Measurements from ENCODE around the gene BHLHA9. TPM values are rescaled to one million over a fixed set of nuclear protein-coding genes. Genes with fewer than 3 reads are reported as not detected.

BHLHA9 gene
- total RNA-seq, 6 experiments from 2014 or later: not detected

- DNase-seq: no peak
- Mint-ChIP-seq H3K4me3 (peak overlapping the region; percentile 87), H3K27ac (peak overlapping the region; percentile 67), H3K36me3 (ENCODE audit: low read depth) (no peaks in the 10 kb centered on the region), H3K9me3 (no peaks in the 10 kb centered on the region), H3K27me3 (ENCODE audit: insufficient read depth) (peaks cover 15% of the 10 kb centered on the region), H3K4me1 (ENCODE audit: low read depth) (peaks cover 12% of the 10 kb centered on the region)
- no peak for TF ChIP-seq CTCF (IDR thresholded peaks at IDR 0.05)
These were observed 2.7 kb upstream of the BHLHA9 start for GRCh38 chr17:1267471-1267943.

GRCh38 chr17:1271030-1271423 is 783 bp downstream of the BHLHA9 start:
- no peak overlapping the region for H3K4me3 Mint-ChIP-seq
- no peak for TF ChIP-seq CTCF (IDR thresholded peaks at IDR 0.05)
- peaks cover 20% of the 10 kb centered on the region for H3K27me3 Mint-ChIP-seq (ENCODE audit: insufficient read depth)
- DNase-seq: no peak
- no peaks in the 10 kb centered on the region for H3K9me3 Mint-ChIP-seq
- H3K36me3 Mint-ChIP-seq (ENCODE audit: low read depth): no peaks in the 10 kb centered on the region
- peaks cover 12% of the 10 kb centered on the region for H3K4me1 Mint-ChIP-seq (ENCODE audit: low read depth)
- H3K27ac Mint-ChIP-seq: no peak overlapping the region

- TF ChIP-seq CTCF (IDR thresholded peaks at IDR 0.05): no peak
- no peaks in the 10 kb centered on the region for H3K36me3 Mint-ChIP-seq (ENCODE audit: low read depth)
- DNase-seq: no peak
- H3K27me3 Mint-ChIP-seq (ENCODE audit: insufficient read depth): peaks cover 20% of the 10 kb centered on the region
- H3K9me3 Mint-ChIP-seq: no peaks in the 10 kb centered on the region
- peaks cover 12% of the 10 kb centered on the region for H3K4me1 Mint-ChIP-seq (ENCODE audit: low read depth)
- no peak overlapping the region for H3K27ac Mint-ChIP-seq
- H3K4me3 Mint-ChIP-seq: no peak overlapping the region
These were observed 1.2 kb downstream of the BHLHA9 start for GRCh38 chr17:1271441-1271840.

GRCh38 chr17:1272701-1273100 is 2.5 kb downstream of the BHLHA9 start:
- no peak for TF ChIP-seq CTCF (IDR thresholded peaks at IDR 0.05)
- Mint-ChIP-seq H3K4me1 (ENCODE audit: low read depth) (peaks cover 6% of the 10 kb centered on the region), H3K27me3 (ENCODE audit: insufficient read depth) (peaks cover 20% of the 10 kb centered on the region), H3K27ac (no peak overlapping the region), H3K9me3 (no peaks in the 10 kb centered on the region), H3K36me3 (ENCODE audit: low read depth) (no peaks in the 10 kb centered on the region), H3K4me3 (no peak overlapping the region)
- DNase-seq: no peak

GRCh38 chr17:1273492-1274244 is 3.4 kb downstream of the BHLHA9 start:
- Mint-ChIP-seq H3K27ac (no peak overlapping the region), H3K4me1 (ENCODE audit: low read depth) (0 out of 2 replicates have a peak, but pooled peaks cover 5% of the 10 kb centered on the region), H3K27me3 (ENCODE audit: insufficient read depth) (peaks cover 23% of the 10 kb centered on the region), H3K4me3 (no peak overlapping the region), H3K36me3 (ENCODE audit: low read depth) (no peaks in the 10 kb centered on the region), H3K9me3 (no peaks in the 10 kb centered on the region)
- TF ChIP-seq CTCF (IDR thresholded peaks at IDR 0.05): 0 out of 2 replicates have a peak, but pooled peaks have one; percentile 8
- no peak for DNase-seq

Data from HFFc6 (cell line).